ENCODE data around the gene HNRNPA3. TPM values are rescaled to one million over a fixed set of nuclear protein-coding genes. Genes with fewer than 3 reads are reported as not detected.
"Not testable (repeated sequence)": the region's sequence is repeated elsewhere in the genome, so short reads cannot be mapped to it uniquely, and the experiment has no call there.

Gene HNRNPA3
- total RNA-seq, 1 experiment from 2014 or later = 328 TPM

GRCh38 chr2:177221970-177222369, 9.4 kb downstream of the HNRNPA3 start:
- intact Hi-C loops (cut with micrococcal nuclease) = loop anchor here (1.0 kb wide), 1 partner anchor 9 kb away; no protein-coding TSS in a partner anchor
- no peaks in the 10 kb centered on the region for H3K4me1 ChIP-seq (ENCODE audit: control insufficient read depth in 1 of 2, insufficient read depth in 2 of 2, low read length in 2 of 2)
- no peaks in the 10 kb centered on the region for H3K27me3 ChIP-seq (ENCODE audit: insufficient read depth, low read length)
- TF ChIP-seq CEBPB (IDR thresholded peaks at IDR 0.05; ENCODE audit: low read depth) (no peak), RAD21 (IDR thresholded peaks at IDR 0.05; ENCODE audit: low read depth) (no peak), ZFX (IDR thresholded peaks at IDR 0.05) (no peak), EZH2phosphoT487 (IDR thresholded peaks at IDR 0.05; ENCODE audit: borderline replicate concordance) (no peak), ZNF274 (IDR thresholded peaks at IDR 0.05; ENCODE audit: low read depth, low read length) (no peak), EGR1 (IDR thresholded peaks at IDR 0.05; ENCODE audit: low read depth) (no peak), REST (IDR thresholded peaks at IDR 0.05; ENCODE audit: low read depth) (no peak)
- peaks cover 44% of the 10 kb centered on the region for H4K20me1 ChIP-seq (ENCODE audit: insufficient read depth)
- H2AFZ ChIP-seq (ENCODE audit: low read depth, low read length, poor library complexity, severe bottlenecking) = no peak overlapping the region
- ChIA-PET POLR2A (no interaction called here), CTCF (no interaction called here), RAD21 (ENCODE audit: low non-redundant PET in 1 of 2, low total read pairs in 2 of 2, uncharacterized antibody in 2 of 2, unreplicated experiment in 2 of 2) (interaction anchor here in 1 of 2 experiments (0.6 kb wide), 1 partner anchor 169 kb away, joined by 3 read pairs; no protein-coding TSS in a partner anchor)
- no TSS peak for BruUV-seq (replicated peaks)
- H3K36me3 ChIP-seq (ENCODE audit: control insufficient read depth in 1 of 2, insufficient read depth in 2 of 2, low read length in 2 of 2) = peaks cover 43 to 51% of the 10 kb centered on the region in 2 experiments
- H3K9me2 ChIP-seq (ENCODE audit: insufficient read depth) = no peaks in the 10 kb centered on the region
- H3K9ac ChIP-seq (ENCODE audit: low read length) = no peak overlapping the region
- no peak overlapping the region for H3K4me2 ChIP-seq (ENCODE audit: low read length)
- DNase-seq (ENCODE audit: low read depth, low spot score) (no peak), ATAC-seq (no peak)
- H3K4me3 ChIP-seq (replicated peaks in 1 of 2; ENCODE audit: low read depth in 1 of 2, low read length in 2 of 2) = no peak overlapping the region
- H3K27ac ChIP-seq (ENCODE audit: low read depth, low read length) = no peak overlapping the region
- H3K9me3 ChIP-seq (ENCODE audit: control insufficient read depth in 1 of 2, insufficient read depth in 1 of 2, low read depth in 1 of 2, low read length in 2 of 2) = no peaks in the 10 kb centered on the region
- peaks cover 47% of the 10 kb centered on the region for H3K79me2 ChIP-seq (ENCODE audit: insufficient read depth, low read length)

- H4K20me1 ChIP-seq (ENCODE audit: insufficient read depth) = peaks cover 35% of the 10 kb centered on the region
- H3K9me3 ChIP-seq (ENCODE audit: control insufficient read depth in 1 of 2, insufficient read depth in 1 of 2, low read depth in 1 of 2, low read length in 2 of 2); intact Hi-C loops (cut with micrococcal nuclease); H3K4me2 ChIP-seq (ENCODE audit: low read length); H3K9me2 ChIP-seq (ENCODE audit: insufficient read depth); H3K27ac ChIP-seq (ENCODE audit: low read depth, low read length); H3K9ac ChIP-seq (ENCODE audit: low read length); H3K4me3 ChIP-seq (replicated peaks in 1 of 2; ENCODE audit: low read depth in 1 of 2, low read length in 2 of 2); H3K27me3 ChIP-seq (ENCODE audit: insufficient read depth, low read length); H2AFZ ChIP-seq (ENCODE audit: low read depth, low read length, poor library complexity, severe bottlenecking); BruUV-seq (replicated peaks); RAD21 ChIA-PET (ENCODE audit: low non-redundant PET in 1 of 2, low total read pairs in 2 of 2, uncharacterized antibody in 2 of 2, unreplicated experiment in 2 of 2); DNase-seq (ENCODE audit: low read depth, low spot score); POLR2A ChIA-PET; H3K4me1 ChIP-seq (ENCODE audit: control insufficient read depth in 1 of 2, insufficient read depth in 2 of 2, low read length in 2 of 2); ATAC-seq; CTCF ChIA-PET: not testable (repeated sequence)
- peaks cover 30 to 37% of the 10 kb centered on the region in 2 experiments for H3K36me3 ChIP-seq (ENCODE audit: control insufficient read depth in 1 of 2, insufficient read depth in 2 of 2, low read length in 2 of 2)
- peaks cover 32% of the 10 kb centered on the region for H3K79me2 ChIP-seq (ENCODE audit: insufficient read depth, low read length)
Observed at GRCh38 chr2:177223436-177223835, 10.8 kb downstream of the HNRNPA3 start.
